Measurements from ENCODE around the gene PLD3.
A peak's percentile ranks its signal among the peaks of the same experiment; 100 is the strongest.
"Not testable (repeated sequence)": the region's sequence is repeated elsewhere in the genome, so short reads cannot be mapped to it uniquely, and the experiment has no call there.

PLD3 gene

DNA sequence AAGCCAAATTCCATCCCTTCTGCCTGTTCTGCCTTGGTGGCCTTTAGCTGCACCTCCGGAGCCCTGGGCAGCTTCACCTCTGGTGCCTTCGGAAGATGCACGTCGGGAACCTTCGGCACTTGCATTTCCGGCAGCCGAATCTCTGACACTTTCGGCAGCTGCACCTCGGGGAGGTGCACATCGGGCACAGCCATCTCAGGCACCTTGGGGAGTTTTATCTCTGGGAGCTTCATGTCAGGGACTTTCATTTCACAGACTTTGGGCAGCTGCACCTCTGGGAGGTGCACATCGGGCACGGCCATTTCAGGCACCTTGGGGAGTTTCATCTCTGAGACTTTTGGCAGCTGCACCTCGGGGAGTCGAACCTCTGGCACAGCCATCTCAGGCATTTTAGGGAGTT is 47.5 kb downstream of the PLD3 start:
- no peak for ATAC-seq (replicated peaks)
- peaks cover 0 to 2% of the 10 kb centered on the region in 2 donors for H3K36me3 Mint-ChIP-seq
- H3K9me3 Mint-ChIP-seq: no peaks in the 10 kb centered on the region
- peaks cover 8 to 14% of the 10 kb centered on the region in 2 donors for H3K4me1 Mint-ChIP-seq
- no peak overlapping the region for H3K27ac Mint-ChIP-seq
- DNase-seq: no peak
- peaks cover 13 to 34% of the 10 kb centered on the region in 2 donors for H3K27me3 Mint-ChIP-seq
- no peak overlapping the region for H3K4me3 Mint-ChIP-seq

DNA sequence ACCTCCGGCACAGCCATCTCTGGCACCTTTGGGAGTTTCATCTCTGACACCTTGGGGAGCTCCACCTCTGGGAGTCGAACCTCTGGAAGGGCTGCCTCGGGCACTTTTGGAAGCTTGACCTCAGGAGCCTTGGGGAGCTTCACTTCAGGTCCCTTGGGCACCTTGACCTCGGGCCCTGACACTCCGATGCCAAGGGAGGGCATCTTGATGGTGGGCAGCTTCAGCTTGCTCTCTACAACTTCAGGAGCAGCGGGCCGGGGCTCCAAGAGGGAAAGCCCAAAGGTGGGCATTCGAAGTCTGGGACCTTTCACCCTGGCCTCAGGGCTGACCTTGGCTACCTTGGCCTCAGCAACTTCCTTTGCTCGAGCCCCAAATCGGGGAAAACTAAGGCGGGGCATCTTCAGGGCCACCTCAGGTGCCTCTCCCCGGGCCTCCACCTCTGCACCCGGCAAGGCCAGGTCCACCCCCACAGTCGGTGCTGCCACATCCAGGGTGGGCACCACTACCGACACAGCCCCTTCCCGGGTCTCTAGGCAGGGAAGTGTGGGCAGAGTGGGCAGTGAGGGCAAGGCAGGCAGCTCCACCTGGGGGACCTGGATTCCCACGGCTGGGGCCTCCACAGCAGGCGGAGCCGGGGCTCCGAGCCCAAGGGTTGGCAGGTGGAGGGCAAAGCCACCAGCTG is 48.5 kb downstream of the PLD3 start:
- Mint-ChIP-seq H3K4me1 (peaks cover 8 to 14% of the 10 kb centered on the region in 2 donors), H3K4me3 (no peak overlapping the region), H3K27me3 (peaks cover 14 to 40% of the 10 kb centered on the region in 2 donors), H3K36me3 (peaks cover 0 to 4% of the 10 kb centered on the region in 2 donors), H3K9me3 (no peaks in the 10 kb centered on the region), H3K27ac (no peak overlapping the region)
- DNase-seq (no peak), ATAC-seq (replicated peaks) (no peak)

DNA sequence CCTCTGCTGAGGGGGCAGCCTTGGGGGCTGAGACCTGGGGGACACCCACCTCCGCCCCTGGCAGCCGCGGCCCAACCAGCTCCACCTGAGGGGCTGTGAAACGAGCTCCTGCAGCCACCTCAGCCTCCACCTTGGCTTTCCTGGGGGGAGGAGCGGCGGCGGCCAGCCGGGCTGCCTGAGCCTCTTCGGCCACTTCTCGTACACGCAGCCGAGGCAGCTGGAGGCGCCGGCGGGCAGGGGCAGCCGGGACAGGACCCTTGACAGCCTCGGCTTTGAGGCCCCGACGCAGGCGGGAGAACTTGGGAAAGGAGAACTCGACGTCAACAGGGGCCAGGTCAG is 49.0 kb downstream of the PLD3 start:
- Mint-ChIP-seq H3K27ac (no peak overlapping the region), H3K4me1 (peaks cover 8 to 14% of the 10 kb centered on the region in 2 donors), H3K27me3 (peaks cover 14 to 40% of the 10 kb centered on the region in 2 donors), H3K4me3 (no peak overlapping the region), H3K36me3 (peaks cover 0 to 4% of the 10 kb centered on the region in 2 donors), H3K9me3 (no peaks in the 10 kb centered on the region)
- ATAC-seq (replicated peaks) (no peak), DNase-seq (no peak)

- Mint-ChIP-seq H3K4me3 (peak overlapping the region in 1 of 2 donors; percentile 9), H3K36me3 (peaks cover 0 to 4% of the 10 kb centered on the region in 2 donors), H3K27me3 (peaks cover 14 to 40% of the 10 kb centered on the region in 2 donors), H3K9me3 (no peaks in the 10 kb centered on the region), H3K27ac (no peak overlapping the region), H3K4me1 (peaks cover 11 to 20% of the 10 kb centered on the region in 2 donors)
- DNase-seq (peak; percentile 47), ATAC-seq (replicated peaks) (peak; percentile 67 to 79)
Measured at GRCh38 chr19:40398417-40399131, 50.1 kb downstream of the PLD3 start.

DNA sequence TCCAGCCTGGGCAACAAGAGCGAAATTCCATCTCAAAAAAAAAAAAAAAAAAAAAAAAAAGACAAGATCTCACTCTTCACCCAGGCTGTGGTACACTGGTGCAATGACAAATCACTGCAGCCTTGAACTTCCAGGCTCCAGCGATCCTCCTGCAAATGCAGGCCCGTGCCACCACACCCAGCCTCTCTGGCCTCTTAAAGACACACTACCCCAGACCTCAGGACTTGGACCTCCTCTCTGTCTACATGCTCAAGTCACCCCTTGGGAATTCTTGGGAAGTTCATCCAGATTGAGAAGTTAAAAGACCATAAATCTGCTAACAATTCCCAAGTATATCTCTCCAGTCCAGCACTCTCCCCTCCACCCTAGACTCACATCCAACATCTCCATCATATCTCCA is 52.1 kb downstream of the PLD3 start:
- Mint-ChIP-seq H3K4me3 (no peak overlapping the region), H3K27ac (no peak overlapping the region), H3K4me1 (peaks cover 13 to 26% of the 10 kb centered on the region in 2 donors), H3K9me3 (no peaks in the 10 kb centered on the region), H3K27me3 (peaks cover 14 to 40% of the 10 kb centered on the region in 2 donors), H3K36me3 (peaks cover 0 to 4% of the 10 kb centered on the region in 2 donors)
- no peak for DNase-seq
- no peak for ATAC-seq (replicated peaks)

DNA sequence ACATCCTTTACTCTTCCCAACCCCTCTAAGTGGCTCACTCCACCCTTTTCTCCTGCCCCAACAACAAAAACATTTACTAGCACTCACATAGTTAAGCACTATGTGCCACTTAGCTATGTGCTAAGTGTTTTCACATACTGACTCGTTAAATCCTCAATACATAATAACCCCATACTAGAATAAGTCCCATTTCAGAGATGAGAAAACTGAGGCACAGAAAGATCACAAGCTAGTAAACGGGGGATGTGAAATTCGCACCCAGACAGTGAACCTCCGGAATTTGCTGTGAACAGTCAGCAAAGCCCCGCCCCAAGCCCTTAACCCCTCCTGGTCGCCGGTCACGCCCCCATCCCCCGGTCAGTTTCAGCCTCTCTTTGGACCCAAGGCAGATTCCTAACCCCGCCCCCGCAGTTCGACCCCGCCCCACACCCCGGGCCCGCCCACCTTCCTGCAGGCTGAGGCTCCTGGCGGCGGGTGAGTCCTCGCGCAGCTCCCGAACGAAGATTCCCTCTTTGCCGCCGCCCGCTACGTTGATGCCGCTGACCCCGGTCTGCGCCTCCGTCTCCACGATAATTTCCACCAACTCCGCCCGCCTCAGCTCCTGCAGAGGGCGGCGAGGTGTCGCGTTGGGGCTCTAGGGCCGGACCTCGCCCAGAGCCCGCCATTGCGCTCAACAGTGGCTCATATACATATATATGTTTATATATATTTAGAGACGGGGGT is 54.9 kb downstream of the PLD3 start:
- peak overlapping the region; percentile 85 to 91 for H3K4me3 Mint-ChIP-seq

DNA sequence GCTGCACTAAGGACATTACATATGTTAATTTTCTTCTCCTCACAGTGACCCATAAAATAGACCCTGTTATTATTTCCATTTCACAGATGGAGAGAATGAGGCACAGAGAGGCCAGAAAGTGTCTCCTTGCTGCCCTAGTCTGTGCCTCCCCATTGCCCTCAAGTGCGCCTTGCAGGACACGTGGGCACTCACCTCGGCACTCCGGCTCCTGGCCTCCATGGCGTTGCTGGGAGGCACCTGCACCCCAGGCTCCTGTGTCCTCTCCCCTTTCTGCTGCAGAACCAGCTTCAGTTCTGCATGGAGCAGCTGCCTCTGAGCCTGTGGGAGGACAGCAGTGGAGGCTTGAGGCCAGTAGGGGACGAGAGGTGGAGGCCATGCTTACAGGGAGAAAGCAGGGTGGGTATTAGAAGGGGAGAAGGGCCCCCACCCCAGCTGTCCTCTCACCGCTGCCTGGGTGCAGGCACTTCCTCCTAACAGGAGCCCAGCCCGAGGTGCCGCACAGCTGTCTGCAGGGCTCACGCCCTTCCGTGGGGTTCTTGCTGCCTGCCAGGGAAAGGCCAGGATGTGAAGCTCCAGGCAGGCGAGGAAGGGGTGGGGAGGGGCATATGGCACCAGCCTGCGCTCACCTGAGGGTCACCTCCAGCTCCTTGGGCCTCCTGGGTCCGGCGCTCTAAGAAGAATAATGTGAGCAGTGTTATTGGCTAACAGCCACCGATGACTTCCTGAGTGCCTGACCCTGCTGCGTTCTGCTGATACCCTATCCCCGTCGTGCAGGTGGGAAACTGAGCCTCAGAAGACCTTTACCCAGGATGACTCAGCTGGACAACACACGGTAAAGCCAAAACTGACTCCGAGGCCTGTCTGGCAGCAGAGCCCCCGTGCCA is 59.5 kb downstream of the PLD3 start:
- no peak for DNase-seq
- Mint-ChIP-seq H3K36me3 (no peaks in the 10 kb centered on the region), H3K9me3 (no peaks in the 10 kb centered on the region), H3K27ac (no peak overlapping the region), H3K27me3 (peaks cover 4 to 10% of the 10 kb centered on the region in 2 donors), H3K4me1 (peaks cover 11 to 18% of the 10 kb centered on the region in 2 donors), H3K4me3 (no peak overlapping the region)
- no peak for ATAC-seq (replicated peaks)

More for the DNA sequence above, 54.9 kb downstream of the PLD3 start:
- H3K27ac Mint-ChIP-seq: no peak overlapping the region
- H3K27me3 Mint-ChIP-seq: peaks cover 14 to 25% of the 10 kb centered on the region in 2 donors
- peaks cover 16 to 27% of the 10 kb centered on the region in 2 donors for H3K4me1 Mint-ChIP-seq
- peaks cover 0 to 4% of the 10 kb centered on the region in 2 donors for H3K36me3 Mint-ChIP-seq
- peak; percentile 80 for DNase-seq
- no peaks in the 10 kb centered on the region for H3K9me3 Mint-ChIP-seq
- ATAC-seq (replicated peaks): peak; percentile 70 to 80

GRCh38 chr19:40408598-40408925 is 60.1 kb downstream of the PLD3 start:
- Mint-ChIP-seq H3K27me3 (peaks cover 7 to 16% of the 10 kb centered on the region in 2 donors), H3K4me1 (peaks cover 9 to 12% of the 10 kb centered on the region in 2 donors)
- not testable (repeated sequence) for ATAC-seq (replicated peaks); H3K27ac Mint-ChIP-seq; H3K4me3 Mint-ChIP-seq; H3K36me3 Mint-ChIP-seq; H3K9me3 Mint-ChIP-seq; DNase-seq

- Mint-ChIP-seq H3K27me3 (peaks cover 9 to 19% of the 10 kb centered on the region in 2 donors), H3K4me3 (no peak overlapping the region), H3K4me1 (peaks cover 6 to 8% of the 10 kb centered on the region in 2 donors), H3K27ac (no peak overlapping the region), H3K9me3 (no peaks in the 10 kb centered on the region), H3K36me3 (no peaks in the 10 kb centered on the region)
- DNase-seq (no peak), ATAC-seq (replicated peaks) (peak; percentile 19 to 33)
Measured at GRCh38 chr19:40410030-40410389, 61.5 kb downstream of the PLD3 start.

DNA sequence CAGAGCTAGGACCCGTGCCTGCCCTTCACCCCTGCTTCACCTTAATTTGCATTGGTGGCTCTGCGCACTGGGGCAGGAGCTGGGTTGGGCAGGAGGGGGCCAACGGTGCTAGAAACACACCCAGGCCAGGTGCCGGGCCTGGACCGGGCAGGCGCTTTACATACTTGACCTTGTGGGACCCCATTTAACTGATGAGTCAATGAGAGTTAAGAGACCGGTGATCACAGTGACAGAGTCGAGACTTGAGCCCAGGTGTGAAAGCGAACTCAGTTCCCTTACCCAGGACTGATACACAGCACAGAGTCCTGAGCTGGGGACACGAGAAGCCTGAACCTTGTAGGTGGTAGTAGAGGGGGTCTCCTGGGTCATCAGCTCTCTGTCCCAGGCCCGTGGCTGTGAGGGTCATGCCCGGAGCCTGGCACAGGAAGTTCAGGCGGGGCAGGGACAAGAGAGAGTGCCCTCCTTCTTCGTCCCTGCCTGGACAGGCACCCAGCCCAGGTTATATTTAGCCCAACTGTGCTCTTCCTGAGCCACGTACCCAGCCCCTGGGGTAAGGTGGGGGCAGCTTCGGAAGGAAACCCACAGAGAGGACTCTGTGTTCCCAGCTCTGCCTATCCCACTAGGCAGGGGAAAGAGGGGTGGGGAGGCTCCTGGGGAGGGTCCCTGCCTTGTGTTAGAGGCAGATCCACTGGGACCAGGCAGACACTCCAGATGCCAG is 62.8 kb downstream of the PLD3 start:
- Mint-ChIP-seq H3K27me3 (peaks cover 9 to 19% of the 10 kb centered on the region in 2 donors), H3K27ac (no peak overlapping the region), H3K36me3 (no peaks in the 10 kb centered on the region), H3K9me3 (no peaks in the 10 kb centered on the region), H3K4me3 (no peak overlapping the region), H3K4me1 (peaks cover 6 to 12% of the 10 kb centered on the region in 2 donors)
- ATAC-seq (replicated peaks) (peak in 1 of 2 donors; percentile 30), DNase-seq (no peak)

DNA sequence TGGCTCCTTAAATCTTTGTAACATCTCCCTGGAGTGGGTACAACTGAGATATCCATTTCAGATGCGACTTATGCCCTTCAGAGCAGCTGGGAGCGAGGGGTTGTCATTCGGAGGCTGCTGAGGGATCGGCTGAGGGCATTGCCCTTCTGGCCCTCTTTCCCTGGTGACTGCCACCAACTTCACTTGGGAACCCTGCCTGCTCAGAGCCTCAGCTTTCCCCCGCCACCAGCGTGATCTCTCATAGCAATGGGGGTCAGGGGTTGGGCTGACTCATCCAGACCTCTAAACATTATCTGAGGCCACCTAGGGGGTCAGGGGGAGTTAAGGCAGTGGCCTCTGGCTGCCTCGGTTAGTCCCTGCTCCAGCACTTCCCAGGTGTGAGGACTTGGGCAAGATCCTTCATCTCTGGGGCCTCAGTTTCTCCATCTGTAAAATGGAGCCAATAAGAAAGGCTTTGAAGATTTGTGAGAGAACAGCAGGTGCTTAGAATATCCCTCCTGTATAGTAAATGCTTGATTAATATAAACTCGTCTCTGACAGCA is 63.5 kb downstream of the PLD3 start:
- Mint-ChIP-seq H3K4me1 (peaks cover 11 to 14% of the 10 kb centered on the region in 2 donors), H3K9me3 (no peaks in the 10 kb centered on the region), H3K36me3 (no peaks in the 10 kb centered on the region), H3K4me3 (no peak overlapping the region), H3K27ac (no peak overlapping the region), H3K27me3 (peaks cover 9 to 19% of the 10 kb centered on the region in 2 donors)
- ATAC-seq (replicated peaks) (no peak), DNase-seq (no peak)

- DNase-seq (no peak), ATAC-seq (replicated peaks) (no peak)
- Mint-ChIP-seq H3K9me3 (no peaks in the 10 kb centered on the region), H3K36me3 (no peaks in the 10 kb centered on the region), H3K27ac (no peak overlapping the region), H3K4me1 (peaks cover 14 to 16% of the 10 kb centered on the region in 2 donors), H3K27me3 (peaks cover 9 to 27% of the 10 kb centered on the region in 2 donors), H3K4me3 (no peak overlapping the region)
Measured at GRCh38 chr19:40412866-40413265, 64.4 kb downstream of the PLD3 start.

- Mint-ChIP-seq H3K36me3 (no peaks in the 10 kb centered on the region), H3K27me3 (peaks cover 12 to 32% of the 10 kb centered on the region in 2 donors), H3K27ac (no peak within 1 kb of the TSS), H3K4me1 (peaks cover 13 to 18% of the 10 kb centered on the region in 2 donors), H3K4me3 (no peak within 1 kb of the TSS), H3K9me3 (no peaks in the 10 kb centered on the region)
- ATAC-seq (replicated peaks) (no peak), DNase-seq (no peak)
Measured at GRCh38 chr19:40413291-40413845, 64.9 kb downstream of the PLD3 start, which contains the start of gene PRX. Gene PRX, minus strand, starts transcription at chr19:40413378. Its CDS starts 5,446 bp downstream, at chr19:40407932.
